Loucy (cell line): Measurements from ENCODE around the gene YAP1.

Source experiments
- H2AFZ ChIP-seq: fragments of 200-600 bp; sonication (generic); 2 replicates; pipeline ENCODE4 v1.6.0; 2016; ENCODE audit warnings: antibody characterized with exemption, mild to moderate bottlenecking, low read length, moderate library complexity
- H3F3A ChIP-seq: fragments of 200-600 bp; 2 replicates; pipeline ENCODE4 v1.6.0; 2016; ENCODE audit warnings: antibody characterized with exemption, low read depth, mild to moderate bottlenecking
- H3K27me3 ChIP-seq: fragments of 200-600 bp; sonication (generic); 2 replicates; pipeline ENCODE4 v1.6.1; 2014; ENCODE audit warnings: low read length, mild to moderate bottlenecking; ENCODE audit not compliant: insufficient read depth, poor library complexity, severe bottlenecking
- H3K36me3 ChIP-seq: fragments of 200-600 bp; sonication (generic); 2 replicates; pipeline ENCODE4 v1.6.1; 2016; ENCODE audit warnings: low read length; ENCODE audit not compliant: insufficient read depth
- H3K4me1 ChIP-seq: fragments of 200-600 bp; sonication (generic); 2 replicates; pipeline ENCODE4 v1.5.1; 2014; ENCODE audit warnings: low read length, mild to moderate bottlenecking; ENCODE audit not compliant: insufficient read depth, poor library complexity, severe bottlenecking
- H3K4me2 ChIP-seq: fragments of 200-600 bp; sonication (generic); 2 replicates; pipeline ENCODE4 v1.6.0; 2014; ENCODE audit warnings: antibody characterized with exemption, low read length, low read depth, mild to moderate bottlenecking; ENCODE audit not compliant: poor library complexity, severe bottlenecking
- H3K4me3 ChIP-seq: fragments of 200-600 bp; sonication (generic); 2 replicates; pipeline ENCODE4 v1.5.1; 2014; ENCODE audit warnings: low read length, mild to moderate bottlenecking, mixed read lengths; ENCODE audit not compliant: poor library complexity, severe bottlenecking
- H3K79me2 ChIP-seq: fragments of 200-600 bp; sonication (generic); 2 replicates; pipeline ENCODE4 v1.6.1; 2014; ENCODE audit warnings: low read length; ENCODE audit not compliant: insufficient read depth
- H3K9ac ChIP-seq: fragments of 200-600 bp; sonication (generic); 2 replicates; pipeline ENCODE4 v1.6.0; 2014; ENCODE audit warnings: mild to moderate bottlenecking, low read depth, low read length, moderate library complexity; ENCODE audit not compliant: poor library complexity, severe bottlenecking
- H3K9me2 ChIP-seq: fragments of 200-600 bp; sonication (generic); replicated peaks from 2 replicates; pipeline ENCODE4 v1.6.1; 2016; ENCODE audit warnings: low read depth, low read length, mixed read lengths
- H3K9me3 ChIP-seq: fragments of 200-600 bp; sonication (generic); 2 replicates; pipeline ENCODE4 v1.6.1; 2014; ENCODE audit warnings: mild to moderate bottlenecking, antibody characterized with exemption, low read length, low read depth; ENCODE audit not compliant: insufficient read depth
- H4K20me1 ChIP-seq: fragments of 200-600 bp; sonication (generic); 2 replicates; pipeline ENCODE4 v1.6.0; 2014; ENCODE audit warnings: antibody characterized with exemption, low read length, mild to moderate bottlenecking; ENCODE audit not compliant: insufficient read depth, poor library complexity, severe bottlenecking
- EZH2phosphoT487 ChIP-seq: fragments of 200-600 bp; IDR thresholded peaks from 2 replicates; pipeline ENCODE4 v1.6.1; 2018; ENCODE audit warnings: antibody characterized with exemption, mild to moderate bottlenecking, moderate library complexity, borderline replicate concordance
- TF ChIP-seq, protein P1 (sequence below): fragments of 200-600 bp; sonication (generic); conservative IDR thresholded peaks from 2 replicates; pipeline ENCODE4 v1.5.1; 2014; ENCODE audit warnings: mild to moderate bottlenecking, antibody characterized with exemption, low read length

YAP1 gene

DNA sequence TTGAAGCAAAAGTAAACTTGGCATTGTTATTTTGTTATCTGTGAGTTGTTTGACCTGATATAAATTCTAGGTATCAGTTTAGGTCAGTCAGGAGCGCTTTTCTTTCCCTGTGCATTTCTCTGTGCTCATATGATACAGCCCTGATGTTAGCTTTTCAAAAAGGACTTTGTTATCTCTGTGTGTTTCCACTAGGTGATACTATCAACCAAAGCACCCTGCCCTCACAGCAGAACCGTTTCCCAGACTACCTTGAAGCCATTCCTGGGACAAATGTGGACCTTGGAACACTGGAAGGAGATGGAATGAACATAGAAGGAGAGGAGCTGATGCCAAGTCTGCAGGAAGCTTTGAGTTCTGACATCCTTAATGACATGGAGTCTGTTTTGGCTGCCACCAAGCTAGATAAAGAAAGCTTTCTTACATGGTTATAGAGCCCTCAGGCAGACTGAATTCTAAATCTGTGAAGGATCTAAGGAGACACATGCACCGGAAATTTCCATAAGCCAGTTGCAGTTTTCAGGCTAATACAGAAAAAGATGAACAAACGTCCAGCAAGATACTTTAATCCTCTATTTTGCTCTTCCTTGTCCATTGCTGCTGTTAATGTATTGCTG is 119.4 kb downstream of the YAP1 start:
- TF ChIP-seq, protein P1, sequence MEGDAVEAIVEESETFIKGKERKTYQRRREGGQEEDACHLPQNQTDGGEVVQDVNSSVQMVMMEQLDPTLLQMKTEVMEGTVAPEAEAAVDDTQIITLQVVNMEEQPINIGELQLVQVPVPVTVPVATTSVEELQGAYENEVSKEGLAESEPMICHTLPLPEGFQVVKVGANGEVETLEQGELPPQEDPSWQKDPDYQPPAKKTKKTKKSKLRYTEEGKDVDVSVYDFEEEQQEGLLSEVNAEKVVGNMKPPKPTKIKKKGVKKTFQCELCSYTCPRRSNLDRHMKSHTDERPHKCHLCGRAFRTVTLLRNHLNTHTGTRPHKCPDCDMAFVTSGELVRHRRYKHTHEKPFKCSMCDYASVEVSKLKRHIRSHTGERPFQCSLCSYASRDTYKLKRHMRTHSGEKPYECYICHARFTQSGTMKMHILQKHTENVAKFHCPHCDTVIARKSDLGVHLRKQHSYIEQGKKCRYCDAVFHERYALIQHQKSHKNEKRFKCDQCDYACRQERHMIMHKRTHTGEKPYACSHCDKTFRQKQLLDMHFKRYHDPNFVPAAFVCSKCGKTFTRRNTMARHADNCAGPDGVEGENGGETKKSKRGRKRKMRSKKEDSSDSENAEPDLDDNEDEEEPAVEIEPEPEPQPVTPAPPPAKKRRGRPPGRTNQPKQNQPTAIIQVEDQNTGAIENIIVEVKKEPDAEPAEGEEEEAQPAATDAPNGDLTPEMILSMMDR: no peak
- TF ChIP-seq EZH2phosphoT487: no peak
- H3K4me2 ChIP-seq: no peak overlapping the region

DNA sequence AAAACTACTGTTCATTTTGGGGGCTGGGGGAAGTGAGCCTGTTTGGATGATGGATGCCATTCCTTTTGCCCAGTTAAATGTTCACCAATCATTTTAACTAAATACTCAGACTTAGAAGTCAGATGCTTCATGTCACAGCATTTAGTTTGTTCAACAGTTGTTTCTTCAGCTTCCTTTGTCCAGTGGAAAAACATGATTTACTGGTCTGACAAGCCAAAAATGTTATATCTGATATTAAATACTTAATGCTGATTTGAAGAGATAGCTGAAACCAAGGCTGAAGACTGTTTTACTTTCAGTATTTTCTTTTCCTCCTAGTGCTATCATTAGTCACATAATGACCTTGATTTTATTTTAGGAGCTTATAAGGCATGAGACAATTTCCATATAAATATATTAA is 119.9 kb downstream of the YAP1 start:
- Histone ChIP-seq H3K79me2 (no peaks in the 10 kb centered on the region), H3K4me2 (no peak overlapping the region), H3K36me3 (no peaks in the 10 kb centered on the region), H3F3A (0 out of 2 replicates have a peak, but pooled peaks cover 3% of the 10 kb centered on the region), H3K27me3 (no peaks in the 10 kb centered on the region), H4K20me1 (no peaks in the 10 kb centered on the region), H3K9ac (no peak overlapping the region), H3K9me2 (no peaks in the 10 kb centered on the region), H2AFZ (peak overlapping the region; percentile 21; the same call in 1 of the 2 replicates), H3K9me3 (no peaks in the 10 kb centered on the region), H3K4me3 (no peak overlapping the region), H3K4me1 (no peaks in the 10 kb centered on the region)
- TF ChIP-seq, protein P1: no peak
- TF ChIP-seq EZH2phosphoT487: no peak

More for the DNA sequence above, 119.4 kb downstream of the YAP1 start:
- Histone ChIP-seq H3F3A (0 out of 2 replicates have a peak, but pooled peaks cover 3% of the 10 kb centered on the region), H3K36me3 (no peaks in the 10 kb centered on the region), H3K79me2 (no peaks in the 10 kb centered on the region), H3K9me3 (no peaks in the 10 kb centered on the region), H2AFZ (peak overlapping the region; percentile 21; the same call in 1 of the 2 replicates), H3K27me3 (no peaks in the 10 kb centered on the region), H4K20me1 (no peaks in the 10 kb centered on the region), H3K4me1 (no peaks in the 10 kb centered on the region), H3K9ac (no peak overlapping the region), H3K9me2 (no peaks in the 10 kb centered on the region), H3K4me3 (no peak overlapping the region)

DNA sequence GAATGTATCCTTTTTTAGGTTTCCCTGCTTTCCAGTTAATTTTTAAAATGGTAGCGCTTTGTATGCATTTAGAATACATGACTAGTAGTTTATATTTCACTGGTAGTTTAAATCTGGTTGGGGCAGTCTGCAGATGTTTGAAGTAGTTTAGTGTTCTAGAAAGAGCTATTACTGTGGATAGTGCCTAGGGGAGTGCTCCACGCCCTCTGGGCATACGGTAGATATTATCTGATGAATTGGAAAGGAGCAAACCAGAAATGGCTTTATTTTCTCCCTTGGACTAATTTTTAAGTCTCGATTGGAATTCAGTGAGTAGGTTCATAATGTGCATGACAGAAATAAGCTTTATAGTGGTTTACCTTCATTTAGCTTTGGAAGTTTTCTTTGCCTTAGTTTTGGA is 120.7 kb downstream of the YAP1 start:
- H3K9ac ChIP-seq: no peak overlapping the region
- H3K27me3 ChIP-seq: no peaks in the 10 kb centered on the region
- H3K4me2 ChIP-seq: no peak overlapping the region
- TF ChIP-seq, protein P1: no peak
- TF ChIP-seq EZH2phosphoT487: no peak
- H3K9me2 ChIP-seq: no peaks in the 10 kb centered on the region
- H3K9me3 ChIP-seq: no peaks in the 10 kb centered on the region
- no peak overlapping the region for H2AFZ ChIP-seq
- H3K79me2 ChIP-seq: no peaks in the 10 kb centered on the region
- no peaks in the 10 kb centered on the region for H3K4me1 ChIP-seq
- no peak overlapping the region for H3K4me3 ChIP-seq
- no peaks in the 10 kb centered on the region for H3K36me3 ChIP-seq
- no peaks in the 10 kb centered on the region for H4K20me1 ChIP-seq
- 0 out of 2 replicates have a peak, but pooled peaks cover 3% of the 10 kb centered on the region for H3F3A ChIP-seq
